NCI-H1436 treated with DMSO at 0.1 percent for 48 hours (cell line): ENCODE data around the gene CDK19.
A peak's percentile ranks its signal among the peaks of the same experiment; 100 is the strongest.

ENCODE experiments used
- DNase-seq: peaks from one replicate; lab custom pipeline; 2025; lab: John Stamatoyannopoulos, UW

The CDK19 gene

GRCh38 chr6:110703010-110703905 is 112.0 kb downstream of the CDK19 start:
- no peak for DNase-seq

GRCh38 chr6:110699780-110700179 is 115.5 kb downstream of the CDK19 start:
- no peak for DNase-seq

GRCh38 chr6:110693994-110694393 is 121.3 kb downstream of the CDK19 start:
- no peak for DNase-seq

GRCh38 chr6:110693296-110693695 is 122.0 kb downstream of the CDK19 start:
- no peak for DNase-seq

- no peak for DNase-seq
These were observed 124.4 kb downstream of the CDK19 start for GRCh38 chr6:110690916-110691315.

DNA sequence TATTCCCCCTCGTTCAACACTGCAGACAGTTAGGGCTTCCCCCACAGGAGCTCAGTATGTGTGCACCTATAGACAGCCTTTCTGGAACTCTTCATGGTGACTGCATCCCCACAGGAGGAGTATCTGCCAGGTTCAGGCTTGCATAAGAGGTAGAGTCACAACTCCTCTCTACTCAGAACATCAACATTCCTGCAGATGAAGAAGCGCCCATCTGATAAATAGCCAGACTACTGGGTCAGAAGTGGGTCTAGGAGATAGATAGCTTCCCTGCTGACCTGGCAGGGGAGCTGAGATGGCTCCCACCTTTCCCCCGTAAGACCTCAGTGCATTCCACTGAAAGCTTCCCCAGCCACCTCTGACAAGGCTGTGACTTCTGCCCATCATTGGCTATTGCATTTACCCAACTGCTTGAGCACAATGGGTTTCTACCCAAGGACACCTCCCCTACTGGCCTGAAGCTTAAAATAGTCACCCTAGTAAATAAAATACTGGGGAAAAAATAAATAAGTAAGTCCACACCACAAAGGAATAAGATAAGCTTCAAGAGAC is 125.1 kb downstream of the CDK19 start:
- no peak for DNase-seq

- peak; percentile 13 for DNase-seq
These were observed 125.9 kb downstream of the CDK19 start for GRCh38 chr6:110689275-110689935.

- DNase-seq = no peak
These were observed 126.5 kb downstream of the CDK19 start for GRCh38 chr6:110688661-110689268.

GRCh38 chr6:110687326-110687725 is 127.9 kb downstream of the CDK19 start:
- DNase-seq = no peak

GRCh38 chr6:110683241-110683640 is 132.0 kb downstream of the CDK19 start:
- no peak for DNase-seq

- DNase-seq = peak; percentile 73
These were observed 132.8 kb downstream of the CDK19 start for GRCh38 chr6:110682460-110682853.

DNA sequence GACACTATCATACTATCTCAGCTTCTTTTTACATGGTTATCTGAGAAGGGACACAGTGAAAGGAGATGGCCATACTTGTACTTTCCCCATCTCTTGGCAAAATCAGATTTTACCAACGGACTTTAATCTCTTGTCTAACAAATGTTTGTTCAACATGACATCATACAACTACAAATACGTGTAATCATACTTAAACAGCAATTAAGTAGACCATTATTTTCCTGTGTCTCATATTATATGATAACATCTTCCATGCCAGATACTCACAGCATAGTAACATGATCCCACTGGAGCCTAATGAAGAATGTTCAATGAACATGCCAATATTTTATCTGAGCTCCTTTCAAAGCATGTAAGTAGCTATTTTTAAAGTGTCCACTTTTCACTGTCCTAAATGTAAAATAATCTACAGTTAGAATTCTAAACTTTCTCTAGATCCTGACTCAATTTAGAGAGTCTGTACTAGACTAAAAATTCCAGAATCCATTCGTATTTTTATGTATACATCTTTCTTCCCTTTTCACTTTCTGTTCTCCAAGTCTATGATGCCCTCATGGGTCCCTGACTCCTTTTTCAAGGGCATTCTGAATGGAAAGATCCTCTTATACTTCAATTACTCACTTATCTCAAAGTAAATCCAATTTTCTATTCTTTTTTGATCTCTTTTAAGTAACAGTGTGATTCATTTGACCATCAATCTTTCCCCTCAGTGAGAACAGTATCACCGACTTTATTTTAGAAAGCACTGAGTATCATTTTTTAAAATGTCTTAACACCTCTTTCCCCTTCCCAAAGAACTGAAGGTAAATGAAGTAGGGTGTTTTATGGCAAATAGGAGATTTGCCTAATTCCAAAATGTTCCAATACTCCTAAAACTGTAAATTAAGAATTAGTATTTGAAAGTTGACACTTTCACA is 133.5 kb downstream of the CDK19 start:
- DNase-seq = no peak

- no peak for DNase-seq
These were observed 138.9 kb downstream of the CDK19 start for GRCh38 chr6:110676396-110676795.

GRCh38 chr6:110674096-110674495 is 141.2 kb downstream of the CDK19 start:
- no peak for DNase-seq

GRCh38 chr6:110672122-110672521 is 143.1 kb downstream of the CDK19 start:
- no peak for DNase-seq

- no peak for DNase-seq
These were observed 143.8 kb downstream of the CDK19 start for GRCh38 chr6:110671447-110671846.

DNA sequence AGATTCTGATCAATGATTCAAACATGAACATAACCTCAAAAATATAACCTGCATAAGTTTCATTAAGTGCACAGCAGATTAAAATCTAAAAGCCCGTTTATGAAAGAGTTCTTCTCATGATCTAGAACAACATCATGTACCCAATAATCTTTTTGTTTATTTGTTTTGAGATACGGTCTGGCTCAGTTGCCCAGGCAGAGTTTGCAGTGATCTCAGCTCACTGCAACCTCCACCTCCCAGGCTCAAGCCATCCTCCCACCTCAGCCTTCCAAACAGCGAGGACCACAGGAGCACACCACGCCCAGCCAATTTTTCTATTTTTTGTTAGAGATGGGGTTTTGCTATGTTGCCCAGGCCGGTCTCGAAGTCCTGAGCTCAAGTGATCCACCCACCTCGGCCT is 149.7 kb downstream of the CDK19 start:
- no peak for DNase-seq

DNA sequence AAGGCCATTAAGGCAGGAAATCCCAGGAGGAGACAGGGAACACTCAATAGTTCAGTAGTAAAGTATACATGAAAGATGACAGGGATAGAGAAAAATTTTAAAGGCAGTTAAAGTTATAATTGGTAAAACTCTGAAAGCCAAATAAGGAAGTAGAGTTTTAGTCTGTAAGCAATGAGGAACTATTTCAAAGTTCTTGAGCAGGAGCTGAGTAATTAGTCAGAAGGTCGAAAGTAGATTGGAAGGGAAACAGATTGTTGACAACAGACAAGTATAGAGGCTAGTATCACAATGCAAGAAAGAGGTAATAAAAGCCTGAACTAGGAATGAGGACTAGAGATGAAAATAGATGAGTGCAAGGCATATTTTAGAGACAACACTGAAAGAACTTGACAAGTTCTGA is 150.3 kb downstream of the CDK19 start:
- DNase-seq = no peak

GRCh38 chr6:110662490-110663211 is 152.6 kb downstream of the CDK19 start:
- no peak for DNase-seq

DNA sequence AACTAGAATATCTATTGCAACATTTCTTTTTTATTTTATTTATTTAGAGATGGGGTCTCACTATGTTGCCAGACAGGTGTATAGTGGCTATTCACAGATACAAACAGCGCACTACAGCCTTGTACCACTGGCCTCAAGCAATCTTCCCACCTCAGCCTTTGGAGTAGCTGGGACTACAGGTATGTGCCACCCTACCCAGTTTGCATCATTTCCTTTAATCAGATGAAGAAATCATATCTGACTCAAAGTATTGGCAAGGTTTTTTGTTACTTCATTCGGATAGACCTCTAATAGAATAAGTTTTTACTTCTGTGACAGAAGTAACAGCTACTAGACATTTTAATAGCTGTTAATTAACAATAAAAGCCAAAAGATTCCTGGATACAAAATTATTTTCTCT is 153.9 kb downstream of the CDK19 start:
- DNase-seq = no peak

- no peak for DNase-seq
These were observed 155.1 kb downstream of the CDK19 start for GRCh38 chr6:110660066-110660655.
